Activated naive CD8-positive, alpha-beta T cell treated with anti-CD3 and anti-CD28 coated beads, Interleukin-2, amount 50 U/mL, for 16 hours (primary cell): Measurements from ENCODE around the gene PTPRN2.
"Not testable (repeated sequence)": the region's sequence is repeated elsewhere in the genome, so short reads cannot be mapped to it uniquely, and the experiment has no call there.

ENCODE experiments used
- DNase-seq: peaks from one replicate; pipeline ENCODE4 v3.0.0-alpha.2; 2020; ENCODE audit warnings: low read depth, low spot score

PTPRN2 gene

DNA sequence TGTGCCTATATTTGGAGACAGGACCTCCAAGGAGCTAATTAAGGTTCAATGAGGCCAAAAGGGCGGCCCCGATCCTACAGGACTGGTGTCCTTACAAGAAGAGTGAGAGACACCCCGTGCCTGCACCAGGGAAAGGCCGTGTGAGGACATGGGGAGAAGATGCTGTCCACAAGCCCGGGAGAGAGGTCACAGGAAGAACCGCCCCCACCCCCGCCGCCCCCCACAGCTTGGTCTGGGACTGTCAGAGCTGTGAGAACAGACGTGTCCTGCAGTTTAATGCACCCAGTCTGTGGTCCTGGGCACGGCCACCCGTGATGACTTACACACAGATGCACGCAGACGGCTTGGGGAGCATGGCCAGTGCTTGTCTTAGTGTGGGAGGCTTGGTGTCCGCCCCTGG is 851.3 kb downstream of the PTPRN2 start:
- no peak for DNase-seq

DNA sequence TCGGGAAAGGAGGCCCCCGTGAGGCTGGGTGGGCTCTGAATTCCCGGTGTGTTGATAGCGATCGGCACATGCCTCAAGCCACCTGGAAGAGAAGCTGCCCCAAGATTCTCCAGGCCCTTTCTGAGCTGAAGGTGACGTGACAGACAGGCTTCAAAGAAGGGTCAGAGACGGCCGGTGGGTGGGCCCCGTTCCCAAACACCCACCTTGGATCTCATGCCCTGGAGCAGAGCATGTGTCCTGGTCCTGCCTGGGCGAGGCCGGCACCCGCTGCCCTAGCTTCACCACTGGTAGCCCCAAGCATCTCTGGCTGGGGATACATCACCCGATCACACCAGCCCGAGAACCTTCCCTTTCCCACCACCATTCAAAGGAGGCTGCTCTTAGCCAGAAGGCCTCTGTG is 851.8 kb downstream of the PTPRN2 start:
- no peak for DNase-seq

DNA sequence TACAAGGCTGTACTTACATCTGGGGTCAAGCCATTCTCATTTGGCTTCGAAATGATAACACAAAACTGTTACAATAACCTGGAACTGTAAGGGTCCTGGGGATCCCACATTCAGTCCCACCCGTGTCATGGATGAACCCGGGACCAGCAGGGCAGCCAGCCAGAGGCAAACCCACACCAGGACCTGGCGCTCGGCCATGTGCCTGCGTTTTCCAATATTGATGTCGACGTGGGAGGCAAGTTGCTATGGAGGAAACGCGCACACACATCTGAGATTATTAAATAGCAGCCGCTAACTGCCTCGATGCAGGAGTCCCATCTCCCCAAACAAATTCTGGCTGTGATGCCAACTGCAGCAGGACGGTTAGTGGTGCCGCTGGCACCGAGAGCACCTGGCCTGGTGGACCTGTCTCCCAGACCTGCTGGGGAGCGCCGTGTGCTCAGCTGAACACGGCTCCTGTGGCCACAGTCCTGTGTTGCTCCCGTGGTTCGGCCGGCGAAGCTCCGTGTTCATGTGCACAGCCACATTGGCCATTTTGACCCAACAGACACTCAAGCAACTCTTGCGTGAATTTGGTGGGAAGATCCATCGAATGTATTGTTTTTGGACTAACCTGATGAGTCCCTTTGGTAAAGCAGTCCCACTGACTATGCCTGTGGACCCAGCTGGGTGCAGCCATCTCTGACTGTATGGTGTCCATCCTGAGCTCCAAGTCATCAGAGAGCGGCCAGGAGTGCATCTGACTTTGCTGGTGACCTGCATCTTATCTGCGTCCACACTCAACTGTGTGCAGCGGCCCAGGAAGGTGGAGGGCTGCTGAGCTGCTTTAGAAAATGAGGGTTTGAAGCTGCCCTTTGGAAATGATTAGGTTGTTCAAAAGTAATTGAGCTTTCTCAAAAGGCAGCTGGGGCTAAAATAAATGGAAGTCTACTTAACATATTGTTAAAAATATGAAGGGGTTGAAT is 852.7 kb downstream of the PTPRN2 start:
- DNase-seq = no peak

DNA sequence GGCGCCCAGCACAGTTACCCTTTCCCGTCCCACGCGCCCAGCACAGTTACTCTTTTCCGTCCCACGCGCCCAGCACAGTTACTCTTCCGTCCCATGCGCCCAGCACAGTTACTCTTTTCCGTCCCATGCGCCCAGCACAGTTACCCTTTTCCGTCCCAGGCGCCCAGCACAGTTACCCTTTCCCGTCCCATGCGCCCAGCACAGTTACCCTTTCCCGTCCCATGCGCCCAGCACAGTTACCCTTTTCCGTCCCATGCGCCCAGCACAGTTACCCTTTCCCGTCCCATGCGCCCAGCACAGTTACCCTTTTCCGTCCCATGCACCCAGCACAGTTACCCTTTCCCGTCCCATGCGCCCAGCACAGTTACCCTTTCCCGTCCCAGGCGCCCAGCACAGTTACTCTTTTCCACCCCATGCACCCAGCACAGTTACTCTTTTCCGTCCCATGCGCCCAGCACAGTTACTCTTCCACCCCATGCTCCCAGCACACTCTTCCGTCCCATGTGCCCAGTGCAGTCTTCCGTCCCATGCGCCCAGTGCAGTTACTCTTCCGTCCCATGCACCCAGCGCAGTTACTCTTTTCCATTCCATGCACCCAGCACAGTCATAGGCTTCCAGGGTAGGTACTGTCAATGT is 853.7 kb downstream of the PTPRN2 start:
- DNase-seq = not testable (repeated sequence)

DNA sequence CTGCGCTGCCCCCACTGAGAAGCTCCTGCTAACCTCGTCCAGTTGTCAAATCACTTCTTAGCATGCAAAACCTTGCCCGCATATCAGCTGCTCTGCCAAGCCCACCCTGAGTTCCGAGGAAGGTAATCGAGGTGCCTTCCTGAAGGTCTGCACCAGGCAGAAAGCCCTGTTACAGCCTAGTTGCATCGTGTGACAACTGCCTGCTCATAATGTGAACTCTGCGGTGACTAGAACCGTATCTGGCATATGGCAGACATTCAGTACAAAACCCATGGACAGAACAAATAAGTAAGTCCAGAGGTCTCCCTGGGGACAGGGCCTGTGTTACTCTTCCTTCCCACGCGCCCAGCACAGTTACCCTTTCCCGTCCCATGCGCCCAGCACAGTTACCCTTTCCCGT is 856.5 kb downstream of the PTPRN2 start:
- DNase-seq = no peak

DNA sequence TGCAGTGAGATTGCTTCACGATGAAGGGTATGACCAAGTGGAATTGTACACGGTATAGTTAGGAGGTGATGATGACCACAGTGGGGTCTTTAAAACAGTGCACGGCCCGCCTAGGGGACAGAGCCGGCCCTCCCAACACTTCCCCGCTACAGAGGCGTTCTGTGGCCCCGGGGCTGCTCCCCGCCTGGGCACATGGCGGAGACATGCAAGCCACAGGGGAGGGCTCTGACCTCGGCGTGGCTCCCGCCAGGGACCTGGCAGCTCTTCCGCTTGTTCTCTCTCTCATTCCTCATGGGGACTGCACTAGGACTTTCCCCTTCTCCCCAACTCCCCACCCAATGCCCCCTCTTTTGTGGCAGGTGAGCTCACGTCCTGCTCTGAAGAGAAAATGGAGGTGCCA is 857.0 kb downstream of the PTPRN2 start:
- DNase-seq = no peak

DNA sequence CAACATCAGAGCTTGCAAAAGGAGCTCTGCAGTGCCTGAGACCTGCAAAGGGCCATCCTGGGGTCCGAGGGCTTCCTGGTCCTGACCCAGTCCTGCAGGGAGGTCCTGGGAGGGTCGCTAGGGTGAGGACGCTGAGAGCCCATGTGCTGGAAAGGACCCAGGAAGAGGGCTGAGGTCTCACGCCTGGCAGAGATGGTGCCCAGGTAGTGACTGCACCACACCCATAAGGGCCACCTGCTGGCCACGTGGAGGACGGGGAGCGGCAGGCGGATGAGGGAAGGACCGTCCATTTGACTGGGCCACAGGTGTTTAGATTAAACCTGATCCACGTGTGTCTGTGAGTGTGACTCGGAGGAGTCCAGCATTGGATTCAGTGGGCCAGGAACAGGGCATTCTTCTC is 858.1 kb downstream of the PTPRN2 start:
- no peak for DNase-seq

DNA sequence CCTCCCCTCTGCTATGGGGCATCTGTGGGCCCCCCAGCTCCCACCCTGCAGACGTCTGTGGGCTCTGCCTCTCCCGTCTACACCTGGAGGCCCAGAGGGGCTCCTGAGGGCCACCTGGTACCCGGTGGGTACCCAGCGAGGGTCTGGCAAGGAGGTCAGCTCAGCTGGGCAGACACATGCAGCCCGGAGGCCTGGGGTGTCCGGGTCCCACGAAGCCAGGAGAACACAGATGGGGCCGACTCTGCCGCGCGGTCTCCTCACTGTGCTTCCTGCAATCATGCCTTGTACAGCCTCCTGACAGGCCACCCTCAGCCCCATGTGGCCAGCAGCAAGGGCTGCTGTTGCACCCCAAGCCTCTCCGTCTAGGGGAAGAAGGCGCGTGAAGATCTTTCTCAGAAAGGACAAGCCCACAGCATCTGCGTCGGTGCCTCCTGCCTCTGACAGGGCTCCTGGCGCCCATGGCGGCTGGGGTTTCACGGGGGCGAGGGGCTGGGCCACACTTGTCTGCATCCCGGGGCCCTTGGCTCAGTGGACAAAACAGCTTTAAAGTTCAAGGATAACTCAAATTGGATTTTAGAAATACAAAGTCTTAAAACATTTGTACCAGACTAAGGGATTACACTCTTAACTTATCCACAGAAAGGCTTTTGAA is 859.5 kb downstream of the PTPRN2 start:
- no peak for DNase-seq

DNA sequence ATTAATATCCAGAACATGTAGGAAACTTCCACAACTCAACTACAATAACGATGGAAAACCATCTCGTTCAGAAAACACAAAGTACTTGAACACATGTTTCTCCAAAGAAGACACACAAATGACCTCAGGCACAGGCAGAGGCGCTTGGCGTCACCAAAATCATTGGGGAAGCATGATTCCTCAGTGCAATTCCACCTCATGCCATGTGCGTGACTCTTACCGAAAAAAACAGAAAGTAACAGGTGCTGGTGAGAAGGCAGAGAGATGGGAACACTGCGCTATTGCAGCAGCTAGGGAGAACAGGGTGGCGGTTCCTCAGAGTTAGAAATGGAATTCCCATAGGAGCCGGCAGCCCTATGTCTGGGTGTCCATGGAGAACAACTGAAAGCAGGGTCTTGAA is 860.9 kb downstream of the PTPRN2 start:
- DNase-seq = no peak

DNA sequence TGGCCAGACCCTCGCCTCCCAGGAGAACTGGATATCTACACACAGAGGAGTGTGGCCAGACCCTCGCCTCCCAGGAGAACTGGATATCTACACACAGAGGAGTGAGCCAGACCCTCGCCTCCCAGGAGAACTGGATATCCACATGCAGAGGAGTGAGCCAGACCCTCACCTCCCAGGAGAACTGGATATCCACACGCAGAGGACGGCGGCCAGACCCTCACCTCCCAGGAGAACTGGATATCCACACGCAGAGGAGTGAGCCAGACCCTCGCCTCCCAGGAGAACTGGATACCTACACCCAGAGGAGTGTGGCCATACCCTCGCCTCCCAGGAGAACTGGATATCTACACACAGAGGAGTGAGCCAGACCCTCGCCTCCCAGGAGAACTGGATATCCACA is 862.3 kb downstream of the PTPRN2 start:
- DNase-seq = not testable (repeated sequence)

DNA sequence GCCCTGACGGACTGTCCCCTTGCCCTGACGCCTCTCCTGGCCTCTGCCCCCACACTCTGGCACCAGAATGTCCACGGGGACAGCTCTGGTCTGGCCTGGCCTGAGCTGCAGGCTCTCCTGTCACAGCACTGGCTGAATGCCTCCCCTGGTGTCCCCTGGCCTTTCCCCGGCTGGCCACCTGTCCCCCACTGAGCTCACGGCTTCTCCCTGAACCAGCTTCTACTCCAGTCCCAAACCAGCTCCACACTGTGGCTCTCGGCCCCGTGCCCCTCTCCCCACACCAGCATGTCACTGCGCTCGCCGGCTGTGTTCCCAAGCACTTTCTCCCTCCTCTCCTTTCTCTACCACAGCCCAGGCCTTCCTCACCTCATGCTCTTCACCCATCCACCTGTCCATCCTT is 864.4 kb downstream of the PTPRN2 start:
- no peak for DNase-seq

DNA sequence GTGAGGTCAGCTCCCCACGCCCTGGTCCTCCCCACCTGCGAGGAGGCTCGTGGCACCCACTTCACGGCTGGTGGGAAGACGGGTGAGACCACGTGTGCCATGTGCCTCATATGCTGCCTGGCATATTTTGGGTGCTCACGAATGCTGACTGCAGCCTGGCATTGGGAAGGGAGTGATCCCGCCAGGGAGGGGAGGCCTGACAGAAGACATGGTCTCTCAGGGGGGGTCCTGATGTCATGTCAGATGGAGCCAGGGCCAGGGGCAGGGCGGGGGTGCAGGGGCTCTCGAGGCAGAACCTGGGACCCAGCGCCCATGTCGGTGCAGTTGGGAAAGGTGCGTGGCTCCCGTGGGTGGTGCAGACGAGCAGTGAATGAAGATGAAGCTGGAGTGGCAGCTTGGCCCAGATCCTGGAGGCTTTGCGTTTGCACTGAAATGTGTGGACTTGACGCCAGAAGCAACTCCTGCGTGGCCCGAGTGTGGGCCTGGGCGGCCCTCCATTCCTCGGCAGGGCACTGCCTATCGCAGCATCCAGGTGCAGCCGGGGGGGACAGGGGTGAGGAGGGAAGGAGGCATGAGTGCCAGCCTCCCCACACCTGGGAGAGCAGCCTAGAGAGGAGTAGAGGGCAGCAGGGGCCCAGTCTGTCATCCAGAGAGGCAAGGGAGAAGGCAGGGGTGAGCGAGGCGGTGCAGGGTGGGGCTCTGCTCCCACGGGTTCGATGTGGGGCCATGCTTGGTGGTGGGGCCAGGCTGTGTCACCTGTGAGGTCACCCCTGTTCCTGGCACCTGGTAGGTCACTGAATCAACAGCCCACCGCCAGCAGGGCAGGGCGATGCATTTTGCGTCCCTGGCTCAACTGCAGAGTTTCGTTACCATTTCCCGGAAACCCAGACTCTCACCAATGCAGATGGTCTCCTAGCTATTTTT is 865.2 kb downstream of the PTPRN2 start:
- DNase-seq = no peak

DNA sequence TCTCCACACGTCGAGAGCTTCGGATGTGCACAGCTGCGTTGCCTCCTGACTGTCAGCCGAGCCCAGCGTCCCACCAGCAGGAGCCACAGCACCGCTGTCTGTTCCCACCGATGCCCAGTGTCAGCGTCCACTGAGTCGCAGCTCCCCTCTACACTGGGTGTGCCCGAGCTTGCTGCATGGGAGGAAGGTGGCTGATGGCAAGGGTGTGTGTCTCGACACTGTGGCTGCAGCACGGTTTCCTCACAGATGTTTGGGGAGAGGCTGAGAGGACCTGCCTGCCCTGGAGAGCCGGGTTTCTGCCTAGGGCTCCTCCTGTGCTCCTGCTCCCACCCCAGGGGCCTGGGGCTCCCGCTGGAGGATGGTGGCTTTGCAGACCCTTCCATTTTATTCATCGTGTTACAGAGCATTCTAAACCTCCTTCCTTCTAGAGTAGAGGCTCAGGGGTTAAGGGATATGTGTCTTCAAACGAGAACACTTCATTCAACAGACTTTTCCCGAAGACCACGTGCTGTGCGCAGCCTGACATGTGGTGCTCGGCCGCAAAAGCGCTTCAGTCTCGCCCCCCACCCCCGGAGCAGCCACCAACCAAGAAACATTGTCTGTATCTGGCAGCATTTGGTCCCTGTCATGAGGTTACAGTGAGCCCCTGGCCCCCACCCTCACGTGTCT is 866.0 kb downstream of the PTPRN2 start:
- no peak for DNase-seq

DNA sequence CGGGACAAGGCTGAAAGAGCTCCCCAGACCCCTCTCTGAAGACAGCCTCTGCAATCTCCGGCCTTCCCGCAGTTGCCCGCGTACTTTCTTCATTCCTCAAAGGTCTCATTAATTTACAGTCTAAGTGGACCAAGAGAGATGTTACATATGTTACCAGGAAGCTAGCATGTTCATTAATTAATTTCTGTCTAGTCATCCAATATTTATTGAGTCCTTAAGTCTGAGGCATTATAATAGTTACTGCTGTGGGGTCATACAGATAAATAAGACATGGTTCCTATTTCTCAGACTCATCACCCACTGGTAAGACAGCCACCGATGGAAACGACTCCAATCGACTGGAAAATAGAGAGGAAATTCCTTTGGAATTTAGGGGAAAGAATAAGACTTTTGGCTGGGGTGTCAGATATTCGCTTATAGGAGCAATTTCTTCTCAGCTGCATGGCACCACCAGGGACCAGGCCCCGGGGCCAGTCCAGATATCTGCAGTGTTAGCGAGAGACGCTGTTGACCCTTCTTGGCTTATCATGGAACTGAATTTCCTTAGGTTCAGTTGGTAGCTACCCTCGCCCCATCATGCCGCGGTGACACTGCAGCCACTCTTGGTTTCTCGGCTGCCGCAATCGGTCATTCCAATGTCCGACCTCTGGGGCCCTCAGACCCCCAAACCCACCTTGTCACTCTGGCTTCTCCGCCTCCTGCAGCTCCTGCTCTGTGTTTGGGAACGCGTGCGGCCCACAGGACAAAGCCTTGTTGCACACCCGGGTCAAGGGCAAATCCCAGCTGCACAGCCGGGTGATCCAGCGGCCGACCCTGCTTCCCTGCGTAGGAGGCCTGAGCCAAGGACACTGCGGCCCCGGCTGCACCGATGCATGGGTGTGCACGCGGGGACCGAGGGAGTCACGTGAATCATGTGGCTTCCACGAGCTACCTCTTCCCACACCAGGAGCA is 867.6 kb downstream of the PTPRN2 start:
- DNase-seq = no peak

DNA sequence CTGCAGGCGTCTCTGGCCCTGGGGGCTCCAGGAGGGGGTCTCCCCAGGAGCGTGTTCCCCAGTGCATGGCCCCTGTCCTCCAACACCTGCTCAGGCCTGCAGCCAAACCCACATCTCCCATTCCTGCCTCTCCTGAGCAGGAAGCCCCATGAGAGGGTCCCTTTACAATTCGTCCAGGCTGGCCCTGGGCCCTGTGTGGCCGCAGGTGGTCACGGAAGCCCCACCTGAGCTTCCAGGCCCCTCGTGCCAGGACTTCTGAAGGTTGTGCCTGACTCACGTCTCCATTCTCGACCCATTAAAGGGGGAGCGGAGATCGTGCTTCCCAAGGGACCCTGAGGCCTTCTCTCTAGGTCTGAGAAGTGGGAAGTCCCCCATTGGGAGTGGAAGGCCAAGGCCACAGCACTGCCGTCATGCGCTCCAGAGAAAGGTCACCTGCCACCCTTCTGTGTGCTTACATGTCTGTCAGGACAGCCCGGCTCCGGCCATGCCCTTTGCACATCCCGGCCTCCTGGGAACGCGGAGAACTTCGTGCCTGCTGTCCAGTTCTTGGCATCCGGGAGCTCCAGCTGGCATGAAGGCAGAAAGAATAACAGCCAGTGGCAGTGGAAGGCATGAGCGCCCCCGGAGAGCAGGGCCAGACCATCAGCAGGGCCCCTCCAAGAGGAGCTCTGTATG is 868.5 kb downstream of the PTPRN2 start:
- DNase-seq = no peak

DNA sequence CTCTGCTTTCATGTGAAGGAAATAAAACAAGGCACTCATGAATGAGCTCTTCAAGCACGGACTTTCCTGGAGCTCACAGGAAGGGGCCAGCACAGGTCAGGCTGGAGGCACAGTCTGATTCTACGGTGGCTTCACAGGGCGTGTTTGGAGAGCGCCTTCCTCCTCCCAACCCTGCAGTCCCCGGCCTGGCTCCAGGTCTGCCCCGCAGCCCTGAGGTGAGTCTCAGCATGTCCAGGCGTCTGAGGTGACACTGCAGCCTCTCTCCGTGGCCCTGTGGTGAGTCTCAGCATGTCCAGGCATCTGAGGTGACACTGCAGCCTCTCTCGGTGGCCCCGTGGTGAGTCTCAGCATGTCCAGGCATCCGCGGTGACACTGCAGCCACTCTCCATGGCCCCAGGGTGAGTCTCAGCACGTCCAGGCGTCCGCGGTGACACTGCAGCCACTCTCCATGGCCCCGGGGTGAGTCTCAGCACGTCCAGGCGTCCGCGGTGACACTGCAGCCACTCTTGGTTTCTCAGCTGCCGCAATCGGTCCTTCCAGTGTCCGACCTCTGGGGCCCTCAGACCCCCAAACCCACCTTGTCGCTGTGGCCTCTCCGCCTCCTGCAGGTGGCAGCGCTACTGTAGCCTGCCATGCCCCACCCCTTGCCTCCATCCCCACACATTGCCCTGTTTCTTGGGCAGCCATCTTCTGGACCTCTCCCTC is 869.2 kb downstream of the PTPRN2 start:
- DNase-seq = no peak

DNA sequence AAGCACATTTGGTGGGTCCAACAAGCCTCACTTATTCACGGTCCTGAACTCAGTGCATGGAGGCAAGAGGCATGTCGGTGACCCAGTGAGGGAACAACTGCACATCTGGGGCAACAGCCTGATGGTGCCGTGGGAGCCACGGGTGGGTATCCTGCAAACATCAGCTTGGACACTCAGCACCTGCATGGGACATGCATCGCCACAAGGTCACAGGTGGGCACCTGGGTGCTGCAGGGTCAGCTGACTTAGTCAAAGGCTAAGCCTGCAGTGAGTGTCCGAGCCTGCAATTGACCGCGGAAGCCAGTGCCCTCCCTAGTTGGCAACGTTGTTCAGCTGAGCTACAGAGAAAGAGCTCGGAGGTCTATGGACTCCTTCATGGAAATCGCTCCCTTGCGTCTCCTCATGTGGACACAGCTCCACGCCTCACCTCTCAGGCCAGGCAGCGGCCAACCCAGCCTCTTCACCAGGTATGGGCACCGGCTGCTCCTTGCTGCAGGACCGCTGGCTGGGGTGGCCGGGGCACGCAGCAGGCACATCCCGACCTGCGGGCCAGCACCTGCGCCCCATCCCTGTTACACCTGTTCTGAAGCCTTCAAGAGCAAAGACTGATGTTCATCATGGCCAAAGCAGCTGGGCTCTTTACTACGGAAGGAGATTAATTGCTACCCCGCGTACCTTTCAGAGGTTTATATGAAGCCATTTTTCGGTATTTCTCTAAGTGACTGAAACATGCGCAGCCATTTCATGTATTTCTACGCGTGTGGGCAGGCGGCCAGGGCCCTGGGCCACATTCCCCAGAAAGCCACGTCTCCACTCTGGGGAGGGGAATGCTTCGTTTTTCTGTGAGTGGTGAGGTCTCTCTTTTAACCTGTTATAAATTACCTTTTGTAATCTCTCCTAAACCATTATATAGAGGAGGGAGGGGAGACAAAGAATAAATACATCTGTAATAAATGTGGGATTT is 870.1 kb downstream of the PTPRN2 start:
- DNase-seq = no peak

DNA sequence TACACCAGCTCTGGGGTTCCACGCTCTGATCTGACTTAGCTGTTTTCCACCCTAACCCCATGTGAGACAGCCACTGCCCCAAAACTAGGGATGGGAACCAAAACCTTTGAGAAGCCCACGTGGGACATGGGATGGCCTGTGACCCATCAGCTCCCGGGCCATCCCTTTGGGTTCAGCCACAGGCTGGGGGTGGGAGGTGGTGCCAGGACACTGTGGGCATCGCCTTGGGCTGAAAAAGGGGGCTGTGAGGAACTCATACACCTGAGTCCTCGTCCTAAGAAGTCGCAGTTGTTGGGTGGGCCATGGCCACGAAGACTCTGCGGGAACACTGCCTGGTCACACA is 871.7 kb downstream of the PTPRN2 start:
- no peak for DNase-seq
